SK-N-SH (cell line): Measurements from ENCODE around the gene MACROD2. TPM values are rescaled to one million over a fixed set of nuclear protein-coding genes. Genes with fewer than 3 reads are reported as not detected.

ENCODE experiments used
- CTCF ChIA-PET: fragments of 300-600, 350-600 bp; formaldehyde crosslinking; extraction: SDS; loops from one replicate; lab custom pipeline; 2021; lab: Yijun Ruan, JAX
- POLR2A ChIA-PET: fragments of 350-600 bp; sonication (Branson Sonifier 250); formaldehyde crosslinking; extraction: SDS; loops from one replicate; lab custom pipeline; 2020; ENCODE audit warnings: antibody characterized with exemption, inconsistent platforms; lab: Yijun Ruan, JAX
- DNase-seq: peaks from one replicate; pipeline ENCODE4 v3.0.0; 2012
- H2AFZ ChIP-seq: fragments of 200-600 bp; sonication (generic); 2 replicates; pipeline ENCODE4 v1.8.1; 2016; ENCODE audit warnings: antibody characterized with exemption, mild to moderate bottlenecking, low read depth
- H3F3A ChIP-seq: fragments of 200-600 bp; sonication (generic); replicated peaks from 2 replicates; pipeline ENCODE3; 2016; ENCODE audit warnings: antibody characterized with exemption, mild to moderate bottlenecking; ENCODE audit not compliant: insufficient read depth
- H3K27ac ChIP-seq, 2 experiments: fragments of 200-500 bp in 1 of 2; fragments of 200-600 bp in 1 of 2; sonication (Bioruptor generic) in 1 of 2; sonication (generic), shearing (Covaris generic) in 1 of 2; 2 replicates each; pipeline versions ENCODE4 v1.5.1 to v1.6.1; 2014 to 2016; ENCODE audit warnings: low read depth in 2 of 2, inconsistent platforms in 1 of 2, low read length in 1 of 2, mild to moderate bottlenecking in 1 of 2, mixed read lengths in 1 of 2
- H3K27me3 ChIP-seq: fragments of 200-600 bp; sonication (generic), shearing (Covaris generic); 2 replicates; pipeline ENCODE4 v1.6.1; 2016; ENCODE audit warnings: mixed run types; ENCODE audit not compliant: insufficient read depth
- H3K36me3 ChIP-seq, 2 experiments: fragments of 200-500 bp in 1 of 2; fragments of 200-600 bp in 1 of 2; sonication (Bioruptor generic) in 1 of 2; sonication (generic) in 1 of 2; replicated peaks in 1 of 2; 2 replicates each; pipeline versions ENCODE3 to v1.5.1; 2014 to 2016; ENCODE audit warnings: low read length in 1 of 2, mild to moderate bottlenecking in 1 of 2; ENCODE audit not compliant: insufficient read depth in 2 of 2, control insufficient read depth in 1 of 2
- H3K4me1 ChIP-seq, 2 experiments: fragments of 200-500 bp in 1 of 2; fragments of 200-600 bp in 1 of 2; sonication (Bioruptor generic) in 1 of 2; sonication (generic), shearing (Covaris generic) in 1 of 2; 2 replicates each; pipeline versions ENCODE4 v1.5.1 to v1.6.1; 2014 to 2016; ENCODE audit warnings: low read depth in 1 of 2, low read length in 1 of 2, mixed run types in 1 of 2; ENCODE audit not compliant: insufficient read depth in 2 of 2, control insufficient read depth in 1 of 2
- H3K4me2 ChIP-seq: fragments of 200-600 bp; sonication (generic), shearing (Covaris generic); 2 replicates; pipeline ENCODE4 v1.6.1; 2017; ENCODE audit warnings: mixed run types
- H3K4me3 ChIP-seq, 2 experiments: fragments of 200-500 bp in 1 of 2; fragments of 200-600 bp in 1 of 2; sonication (Bioruptor generic) in 1 of 2; sonication (generic), shearing (Covaris generic) in 1 of 2; 2 replicates each; pipeline versions ENCODE4 v1.5.1 to v1.8.1; 2014 to 2016; ENCODE audit warnings: low read depth in 2 of 2, inconsistent platforms in 1 of 2, low read length in 1 of 2, mild to moderate bottlenecking in 1 of 2, mixed read lengths in 1 of 2, moderate library complexity in 1 of 2
- H3K79me2 ChIP-seq: fragments of 200-600 bp; sonication (generic); 2 replicates; pipeline ENCODE4 v1.8.1; 2017; ENCODE audit warnings: mild to moderate bottlenecking; ENCODE audit not compliant: insufficient read depth
- H3K9ac ChIP-seq: fragments of 200-600 bp; sonication (generic); 2 replicates; pipeline ENCODE4 v1.6.1; 2017; ENCODE audit warnings: mixed run types
- H3K9me2 ChIP-seq: fragments of 200-600 bp; sonication (generic); 2 replicates; pipeline ENCODE4 v1.6.1; 2017; ENCODE audit warnings: mixed run types
- H3K9me3 ChIP-seq: fragments of 200-600 bp; sonication (generic); 2 replicates; pipeline ENCODE4 v1.6.1; 2017; ENCODE audit warnings: mixed run types, mild to moderate bottlenecking, moderate library complexity
- H4K20me1 ChIP-seq: fragments of 200-600 bp; sonication (generic); 2 replicates; pipeline ENCODE4 v1.6.1; 2017; ENCODE audit warnings: mild to moderate bottlenecking, mixed run types; ENCODE audit not compliant: insufficient read depth
- CHD2 ChIP-seq: fragments of 150-350 bp; IDR thresholded peaks from 2 replicates; pipeline ENCODE4 v1.6.1; 2018; ENCODE audit warnings: low read length; ENCODE audit not compliant: partially characterized antibody
- ELF1 ChIP-seq: IDR thresholded peaks from 2 replicates; pipeline ENCODE4 v1.4.0; 2012
- EP300 ChIP-seq, 2 experiments: IDR thresholded peaks; 2 replicates each; pipeline versions ENCODE4 v1.4.0 to v1.6.1; 2012; ENCODE audit warnings: borderline replicate concordance in 1 of 2, low read depth in 1 of 2, low read length in 1 of 2
- FOSL2 ChIP-seq: IDR thresholded peaks from 2 replicates; pipeline ENCODE4 v1.4.0; 2012; ENCODE audit warnings: low read depth, mild to moderate bottlenecking, moderate library complexity, borderline replicate concordance
- FOXJ3 ChIP-seq: sonication (generic); formaldehyde crosslinking; IDR thresholded peaks from 2 replicates; pipeline ENCODE4 v1.5.1; 2020; ENCODE audit warnings: mild to moderate bottlenecking, missing genetic modification reagents
- FOXM1 ChIP-seq: IDR thresholded peaks from 2 replicates; pipeline ENCODE4 v1.4.0; 2012; ENCODE audit warnings: low read depth, mild to moderate bottlenecking
- GATA2 ChIP-seq: sonication (generic); formaldehyde crosslinking; IDR thresholded peaks from 2 replicates; pipeline ENCODE4 v1.5.0; 2020; ENCODE audit warnings: mild to moderate bottlenecking, missing genetic modification reagents
- MXI1 ChIP-seq: IDR thresholded peaks from 2 replicates; pipeline ENCODE4 v1.6.1; 2012; ENCODE audit warnings: mild to moderate bottlenecking, low read depth, low read length, improper control_type of control experiment
- NFIC ChIP-seq: IDR thresholded peaks from 2 replicates; pipeline ENCODE4 v1.4.0; 2012; ENCODE audit warnings: borderline replicate concordance
- POLR2AphosphoS5 ChIP-seq: IDR thresholded peaks from 2 replicates; pipeline ENCODE4 v1.6.1; 2012; ENCODE audit warnings: low read depth, low read length
- RFX5 ChIP-seq: IDR thresholded peaks from 2 replicates; pipeline ENCODE4 v1.6.1; 2012; ENCODE audit warnings: mild to moderate bottlenecking, improper control_type of control experiment, low read length
- RXRA ChIP-seq: IDR thresholded peaks from 2 replicates; pipeline ENCODE4 v1.4.0; 2012; ENCODE audit warnings: low read depth, mild to moderate bottlenecking, borderline replicate concordance
- SIN3A ChIP-seq: IDR thresholded peaks from 2 replicates; pipeline ENCODE4 v1.6.1; 2012; ENCODE audit warnings: low read depth, mild to moderate bottlenecking, low read length, moderate library complexity, borderline replicate concordance
- ZBTB33 ChIP-seq: IDR thresholded peaks from 2 replicates; pipeline ENCODE4 v1.4.0; 2012; ENCODE audit warnings: low read depth, borderline replicate concordance
- WGBS: methylation state at CpG from one replicate; pipeline ENCODE4 v1.1.6; 2017; ENCODE audit warnings: low lambda C conversion rate; 5-methylcytosine and 5-hydroxymethylcytosine counted together
- polyA plus RNA-seq, 3 experiments: library from polyadenylated mRNA; depleted of rRNA; stranded (reverse); fragments of >200 nt; gene quantifications; 2 replicates each; pipeline ENCODE4 v1.2.3, GENCODE V29; 2012
- TF ChIP-seq, protein P1 (sequence below): IDR thresholded peaks from 2 replicates; pipeline ENCODE4 v1.4.0; 2012; ENCODE audit warnings: low read depth, borderline replicate concordance

Gene MACROD2
- polyA plus RNA-seq, 1 of the 3 experiments (the other 2 are of a cell fraction), result 0.33 TPM

DNA sequence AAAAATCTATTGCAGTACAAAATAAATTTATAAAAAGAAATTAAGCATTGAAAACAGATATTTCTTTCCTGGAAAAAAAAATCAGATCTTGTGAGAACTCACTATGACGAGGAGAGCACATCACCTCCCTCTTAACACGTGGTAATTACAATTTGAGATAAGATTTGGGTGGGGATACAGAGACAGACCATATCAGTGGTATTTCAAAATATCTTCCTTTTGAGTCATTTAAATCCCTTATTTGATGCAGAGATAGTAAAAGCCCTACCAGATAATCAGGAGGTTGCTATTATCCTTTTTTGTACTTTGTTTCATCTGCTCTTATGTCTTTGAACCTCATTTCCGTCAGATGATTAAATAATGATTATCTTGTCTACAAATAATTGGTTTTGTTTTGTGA lies 1777.5 kb downstream of the MACROD2 start:
- Histone ChIP-seq H3K36me3 (no peaks in the 10 kb centered on the region), H3K9me2 (no peaks in the 10 kb centered on the region), H4K20me1 (no peaks in the 10 kb centered on the region), H3K4me3 (no peak overlapping the region), H3K4me1 (no peaks in the 10 kb centered on the region; a peak in 3 of 4 replicates), H3K9ac (no peak overlapping the region), H3K4me2 (no peak overlapping the region), H3F3A (no peaks in the 10 kb centered on the region), H3K9me3 (no peaks in the 10 kb centered on the region), H2AFZ (no peak overlapping the region), H3K79me2 (no peaks in the 10 kb centered on the region), H3K27me3 (no peaks in the 10 kb centered on the region), H3K27ac (no peak overlapping the region)
- DNase-seq, result no peak
- 23% methylated on average over 3 of the region's 3 CpGs for WGBS
- ChIA-PET CTCF (no interaction called here), POLR2A (no interaction called here)
- TF ChIP-seq FOSL2 (no peak), SIN3A (no peak), POLR2AphosphoS5 (no peak), GATA2 (no peak), RXRA (no peak), RFX5 (no peak), FOXJ3 (CRISPR knock-in tag) (no peak), ELF1 (no peak), MXI1 (no peak), FOXM1 (no peak)
- TF ChIP-seq, protein P1, sequence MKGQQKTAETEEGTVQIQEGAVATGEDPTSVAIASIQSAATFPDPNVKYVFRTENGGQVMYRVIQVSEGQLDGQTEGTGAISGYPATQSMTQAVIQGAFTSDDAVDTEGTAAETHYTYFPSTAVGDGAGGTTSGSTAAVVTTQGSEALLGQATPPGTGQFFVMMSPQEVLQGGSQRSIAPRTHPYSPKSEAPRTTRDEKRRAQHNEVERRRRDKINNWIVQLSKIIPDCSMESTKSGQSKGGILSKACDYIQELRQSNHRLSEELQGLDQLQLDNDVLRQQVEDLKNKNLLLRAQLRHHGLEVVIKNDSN, result no peak

DNA sequence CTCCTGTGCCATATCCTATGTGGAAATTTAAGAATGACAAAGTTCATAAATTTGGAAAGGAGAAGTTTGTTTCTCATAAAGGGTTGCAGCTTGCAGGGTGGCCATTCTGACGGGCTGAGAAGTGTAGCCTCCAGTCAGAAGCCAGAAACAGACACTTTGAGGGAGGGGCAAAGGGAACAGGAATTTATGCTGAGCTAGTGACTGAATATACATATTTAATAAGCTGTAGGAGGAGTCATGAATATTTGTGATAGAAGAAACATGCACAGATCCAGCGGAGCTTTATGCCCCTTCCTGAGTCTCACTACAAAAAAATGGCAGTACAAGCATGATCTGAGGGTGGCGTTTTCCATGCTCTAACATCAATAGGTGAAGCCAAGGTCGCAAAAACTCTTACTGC lies 1779.6 kb downstream of the MACROD2 start:
- Histone ChIP-seq H3K9me2 (no peaks in the 10 kb centered on the region), H4K20me1 (no peaks in the 10 kb centered on the region), H3F3A (no peaks in the 10 kb centered on the region), H3K9me3 (no peaks in the 10 kb centered on the region), H2AFZ (no peak overlapping the region), H3K4me2 (no peak overlapping the region), H3K27ac (no peak overlapping the region), H3K4me1 (no peaks in the 10 kb centered on the region; a peak in 3 of 4 replicates), H3K27me3 (no peaks in the 10 kb centered on the region), H3K4me3 (no peak overlapping the region), H3K36me3 (no peaks in the 10 kb centered on the region), H3K9ac (no peak overlapping the region), H3K79me2 (no peaks in the 10 kb centered on the region)
- ChIA-PET CTCF (no interaction called here), POLR2A (no interaction called here)
- no peak for DNase-seq
- 66% methylated on average over 4 of the region's 4 CpGs for WGBS
- TF ChIP-seq ZBTB33 (no peak), POLR2AphosphoS5 (no peak), CHD2 (no peak), FOSL2 (no peak), GATA2 (no peak), NFIC (no peak), MXI1 (no peak), EP300 (IDR thresholded peaks at IDR 0.05; ENCODE audit: borderline replicate concordance in 1 of 2, low read depth in 1 of 2, low read length in 1 of 2) (no peak)
